Endothelial cell of umbilical vein (primary cell): Measurements from ENCODE around the gene FAM13B. TPM values are rescaled to one million over a fixed set of nuclear protein-coding genes. Genes with fewer than 3 reads are reported as not detected.

Experiments used
- BruUV-seq: library from RNA; stranded (reverse); fragments of 400-500 nt; replicated peaks from 2 replicates; lab custom pipeline; 2021; lab: Mats Ljungman, UMichigan
- CTCF ChIA-PET: fragments of 300-600, 350-600 bp; sonication (Branson Sonifier 250); formaldehyde crosslinking; loops from one replicate; lab custom pipeline; 2021; ENCODE audit warnings: antibody characterized with exemption, inconsistent platforms; lab: Charles Lee
- POLR2A ChIA-PET: fragments of 300-600, 350-600 bp; sonication (Branson Sonifier 250); formaldehyde crosslinking; loops from one replicate; lab custom pipeline; 2021; ENCODE audit warnings: antibody characterized with exemption, inconsistent platforms; lab: Charles Lee
- DNase-seq: peaks from one replicate; pipeline ENCODE4 v3.0.0-alpha.2; 2011; ENCODE audit warnings: low read depth, low spot score
- FAIRE-seq: peaks from 2 replicates; lab custom pipeline; 2011; peaks lifted over from hg19 to GRCh38; lab: Jason Lieb, UNC
- H2AFZ ChIP-seq: 2 replicates; pipeline ENCODE4 v1.6.0; 2012; ENCODE audit warnings: low read depth, low read length, control low read depth, inconsistent platforms
- H3K27ac ChIP-seq: 2 replicates; pipeline ENCODE4 v1.5.1; 2011; ENCODE audit warnings: low read depth, mild to moderate bottlenecking, control low read depth, low read length, moderate library complexity; ENCODE audit not compliant: insufficient read depth
- H3K27me3 ChIP-seq, 2 experiments: 2 replicates each; pipeline versions ENCODE4 v1.6.0 to v1.6.1; 2011; ENCODE audit warnings: low read length in 2 of 2, mixed read lengths in 1 of 2; ENCODE audit not compliant: control insufficient read depth in 2 of 2, insufficient read depth in 2 of 2
- H3K36me3 ChIP-seq, 2 experiments: 2 replicates in 1 of 2; 3 replicates in 1 of 2; pipeline ENCODE4 v1.5.1; 2011; ENCODE audit warnings: low read length in 2 of 2, mild to moderate bottlenecking in 1 of 2, moderate library complexity in 1 of 2; ENCODE audit not compliant: control insufficient read depth in 2 of 2, insufficient read depth in 2 of 2; ENCODE audit errors: extremely low read depth in 1 of 2
- H3K4me1 ChIP-seq: 3 replicates; pipeline ENCODE4 v1.5.1; 2011; ENCODE audit warnings: mild to moderate bottlenecking, low read length; ENCODE audit not compliant: control insufficient read depth, insufficient read depth; ENCODE audit errors: extremely low read depth
- H3K4me2 ChIP-seq: 2 replicates; pipeline ENCODE4 v1.6.1; 2011; ENCODE audit warnings: low read length, control low read depth, mixed read lengths; ENCODE audit not compliant: insufficient read depth
- H3K4me3 ChIP-seq, 3 experiments: fragments of 200-600 bp in 1 of 3; sonication (generic), shearing (Covaris generic) in 1 of 3; replicated peaks in 1 of 3; 2 replicates each; pipeline ENCODE4 v1.5.1; 2011 to 2016; ENCODE audit warnings: control low read depth in 3 of 3, low read length in 3 of 3, mild to moderate bottlenecking in 2 of 3, inconsistent platforms in 1 of 3, low read depth in 1 of 3, moderate library complexity in 1 of 3; ENCODE audit not compliant: insufficient read depth in 1 of 3
- H3K79me2 ChIP-seq: 2 replicates; pipeline ENCODE4 v1.6.0; 2012; ENCODE audit warnings: low read length, inconsistent platforms; ENCODE audit not compliant: control insufficient read depth, insufficient read depth
- H3K9ac ChIP-seq: replicated peaks from 2 replicates; pipeline ENCODE3; 2011; ENCODE audit warnings: low read length, control low read depth; ENCODE audit not compliant: insufficient read depth; ENCODE audit errors: extremely low read depth
- H3K9me1 ChIP-seq: replicated peaks from 3 replicates; pipeline ENCODE4 v1.6.0; 2011; ENCODE audit warnings: mild to moderate bottlenecking, low read length; ENCODE audit not compliant: control insufficient read depth, insufficient read depth; ENCODE audit errors: extremely low read depth
- H3K9me3 ChIP-seq: replicated peaks from 2 replicates; pipeline ENCODE4 v1.5.1; 2012; ENCODE audit warnings: low read length, inconsistent platforms; ENCODE audit not compliant: control insufficient read depth, insufficient read depth
- H4K20me1 ChIP-seq: replicated peaks from 2 replicates; pipeline ENCODE3; 2011; ENCODE audit warnings: mild to moderate bottlenecking, low read length; ENCODE audit not compliant: control insufficient read depth, insufficient read depth; ENCODE audit errors: extremely low read depth
- EZH2 ChIP-seq: IDR thresholded peaks from 2 replicates; pipeline ENCODE4 v1.6.1; 2012; ENCODE audit warnings: borderline replicate concordance, low read depth, mild to moderate bottlenecking, moderate library complexity, low read length, inconsistent platforms; ENCODE audit not compliant: severe bottlenecking
- FOS ChIP-seq: IDR thresholded peaks from 2 replicates; pipeline ENCODE4 v1.6.1; 2011; ENCODE audit warnings: mild to moderate bottlenecking, low read length, moderate library complexity, borderline replicate concordance; ENCODE audit not compliant: insufficient read depth
- GATA2 ChIP-seq: IDR thresholded peaks from 2 replicates; pipeline ENCODE4 v1.7.0; 2011; ENCODE audit warnings: low read depth, mild to moderate bottlenecking, moderate library complexity, mixed read lengths, low read length; ENCODE audit not compliant: insufficient read length, insufficient read depth
- JUN ChIP-seq: IDR thresholded peaks from 2 replicates; pipeline ENCODE4 v1.6.1; 2011; ENCODE audit warnings: borderline replicate concordance, low read depth; ENCODE audit not compliant: insufficient read length, insufficient read depth
- MAX ChIP-seq: IDR thresholded peaks from 2 replicates; pipeline ENCODE4 v1.6.1; 2011; ENCODE audit not compliant: insufficient read depth, insufficient read length
- MYC ChIP-seq: IDR thresholded peaks from one replicate; pipeline ENCODE4 v1.6.1; 2011; ENCODE audit warnings: mild to moderate bottlenecking, low read depth, low read length
- POLR2A ChIP-seq: IDR thresholded peaks from 2 replicates; pipeline ENCODE4 v1.6.1; 2012; ENCODE audit warnings: low read depth, mild to moderate bottlenecking, control low read depth, low read length
- POLR2AphosphoS5 ChIP-seq: IDR thresholded peaks from 2 replicates; pipeline ENCODE4 v1.6.1; 2012; ENCODE audit warnings: low read depth, mild to moderate bottlenecking, control low read depth, low read length, moderate library complexity; ENCODE audit not compliant: insufficient read depth
- dilution Hi-C: fragments of 300-500 bp; cut with MboI; formaldehyde crosslinking; loops from one replicate; pipeline ENCODE4 v1.15.0; 2019; ENCODE audit warnings: low sequenced_read_pairs; ENCODE audit not compliant: extremely low pct_ligation_motif_present
- intact Hi-C: fragments of 100-400 bp; cut with micrococcal nuclease; formaldehyde crosslinking; loops from one replicate; pipeline ENCODE4 v1.10.0; 2022
- polyA plus RNA-seq, 4 experiments: library from polyadenylated mRNA; depleted of rRNA in 3 of 4; stranded (reverse) in 3 of 4; unstranded in 1 of 4; fragments of >200 nt; gene quantifications; 2 replicates each; pipeline versions ENCODE4 v1.2.1 to v1.2.3, GENCODE V29; 2011 to 2012; ENCODE audit warnings: missing spikeins in 1 of 4
- total RNA-seq: library from RNA; stranded (reverse); gene quantifications from 2 replicates; pipeline ENCODE4 v1.2.3, GENCODE V29; 2021
- TF ChIP-seq, protein P1 (sequence below), 2 donors: IDR thresholded peaks; 1 replicate in 1 of 2; 2 replicates in 1 of 2; pipeline ENCODE4 v1.5.1; 2011; ENCODE audit warnings: low read length in 2 of 2, mild to moderate bottlenecking in 2 of 2, moderate library complexity in 2 of 2, control low read depth in 1 of 2, inconsistent platforms in 1 of 2, low read depth in 1 of 2; ENCODE audit not compliant: insufficient read depth in 1 of 2; ENCODE audit errors: extremely low read depth in 1 of 2

Gene FAM13B
- total and polyA plus RNA-seq, 2 donors (not counting 3 experiments of a cell fraction or from before 2014, with no cell fraction given): 8.7 to 25.4 TPM

DNA sequence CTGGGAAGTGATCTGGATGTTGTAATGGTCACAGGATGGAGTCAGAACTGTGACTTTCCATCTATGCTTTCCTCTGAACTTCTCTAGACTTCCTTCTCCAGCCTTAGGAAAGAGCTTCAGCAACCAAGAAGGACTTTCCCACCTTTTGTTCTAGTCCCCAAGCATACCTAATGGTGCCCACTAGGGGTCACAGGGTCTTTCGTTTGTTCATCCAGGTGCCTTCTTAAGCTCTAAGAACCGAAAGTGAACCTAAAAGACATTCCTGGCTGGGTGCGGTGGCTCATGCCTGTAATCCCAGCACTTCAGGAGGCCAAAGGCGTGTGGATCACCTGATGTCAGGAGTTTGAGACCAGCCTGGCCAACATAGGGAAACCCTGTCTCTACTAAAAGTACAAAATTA lies 49.2 kb upstream of the FAM13B start:
- DNase-seq: no peak
- CTCF ChIA-PET: interaction anchor here (0.9 to 2.4 kb wide), 4 partner anchors 40 to 303 kb away, joined by 3 to 17 read pairs (median 4); no protein-coding TSS in a partner anchor
- Histone ChIP-seq H2AFZ (no peak overlapping the region), H3K9me1 (no peaks in the 10 kb centered on the region), H3K79me2 (no peaks in the 10 kb centered on the region), H3K4me3 (no peak overlapping the region), H4K20me1 (no peaks in the 10 kb centered on the region), H3K27ac (no peak overlapping the region), H3K9me3 (no peaks in the 10 kb centered on the region), H3K4me2 (no peak overlapping the region), H3K9ac (no peak overlapping the region), H3K27me3 (peaks cover 0 to 8% of the 10 kb centered on the region in 2 experiments), H3K36me3 (no peaks in the 10 kb centered on the region), H3K4me1 (no peaks in the 10 kb centered on the region)
- FAIRE-seq: no peak
- BruUV-seq: no TSS peak
- dilution Hi-C loops: no loop called here
- no peak for TF ChIP-seq GATA2
- TF ChIP-seq JUN: no peak
- TF ChIP-seq MAX: no peak
- no peak for TF ChIP-seq FOS
- TF ChIP-seq POLR2A: no peak
- TF ChIP-seq, protein P1, sequence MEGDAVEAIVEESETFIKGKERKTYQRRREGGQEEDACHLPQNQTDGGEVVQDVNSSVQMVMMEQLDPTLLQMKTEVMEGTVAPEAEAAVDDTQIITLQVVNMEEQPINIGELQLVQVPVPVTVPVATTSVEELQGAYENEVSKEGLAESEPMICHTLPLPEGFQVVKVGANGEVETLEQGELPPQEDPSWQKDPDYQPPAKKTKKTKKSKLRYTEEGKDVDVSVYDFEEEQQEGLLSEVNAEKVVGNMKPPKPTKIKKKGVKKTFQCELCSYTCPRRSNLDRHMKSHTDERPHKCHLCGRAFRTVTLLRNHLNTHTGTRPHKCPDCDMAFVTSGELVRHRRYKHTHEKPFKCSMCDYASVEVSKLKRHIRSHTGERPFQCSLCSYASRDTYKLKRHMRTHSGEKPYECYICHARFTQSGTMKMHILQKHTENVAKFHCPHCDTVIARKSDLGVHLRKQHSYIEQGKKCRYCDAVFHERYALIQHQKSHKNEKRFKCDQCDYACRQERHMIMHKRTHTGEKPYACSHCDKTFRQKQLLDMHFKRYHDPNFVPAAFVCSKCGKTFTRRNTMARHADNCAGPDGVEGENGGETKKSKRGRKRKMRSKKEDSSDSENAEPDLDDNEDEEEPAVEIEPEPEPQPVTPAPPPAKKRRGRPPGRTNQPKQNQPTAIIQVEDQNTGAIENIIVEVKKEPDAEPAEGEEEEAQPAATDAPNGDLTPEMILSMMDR (IDR thresholded peaks at IDR 0.05; ENCODE audit: extremely low read depth in 1 of 2, insufficient read depth in 1 of 2, low read depth in 1 of 2, low read length in 2 of 2): no peak
- TF ChIP-seq POLR2AphosphoS5: no peak
- TF ChIP-seq EZH2: no peak
- TF ChIP-seq MYC: no peak
- intact Hi-C loops: no loop called here
- POLR2A ChIA-PET: no interaction called here
